Activated CD8-positive, alpha-beta memory T cell treated with anti-CD3 and anti-CD28 coated beads, Interleukin-2, amount 50 U/mL, for 1 hour (primary cell): Measurements from ENCODE around the gene KRT36.

ENCODE experiments used
- DNase-seq: peaks from one replicate; pipeline ENCODE4 v3.0.0-alpha.2; 2020; ENCODE audit errors: extremely low read depth

The KRT36 gene

GRCh38 chr17:41489531-41489930 lies at the start of gene KRT36:
TSS of gene KRT36 (minus strand) at chr17:41489910. CDS start at chr17:41489864, 46 bp downstream.
- no peak for DNase-seq

- DNase-seq: no peak
These were observed 49.4 kb upstream of the KRT36 start for GRCh38 chr17:41539071-41539492.

GRCh38 chr17:41538565-41538991 lies 48.9 kb upstream of the KRT36 start:
- DNase-seq: no peak

- no peak for DNase-seq
These were observed 48.3 kb upstream of the KRT36 start for GRCh38 chr17:41537990-41538389.

GRCh38 chr17:41537614-41537954 lies 47.9 kb upstream of the KRT36 start:
- no peak for DNase-seq

GRCh38 chr17:41536741-41537613 lies 47.3 kb upstream of the KRT36 start:
- no peak for DNase-seq

- DNase-seq: no peak
These were observed 46.2 kb upstream of the KRT36 start for GRCh38 chr17:41535764-41536481.

GRCh38 chr17:41534899-41535546 lies 45.3 kb upstream of the KRT36 start:
- no peak for DNase-seq

GRCh38 chr17:41533613-41534012 lies 43.9 kb upstream of the KRT36 start:
- DNase-seq: no peak

- DNase-seq: no peak
These were observed 43.3 kb upstream of the KRT36 start for GRCh38 chr17:41532947-41533570.

GRCh38 chr17:41531993-41532392 lies 42.3 kb upstream of the KRT36 start:
- no peak for DNase-seq

GRCh38 chr17:41530062-41531048 lies 40.6 kb upstream of the KRT36 start:
- DNase-seq: no peak

- no peak for DNase-seq
These were observed 39.8 kb upstream of the KRT36 start for GRCh38 chr17:41529491-41529915.

- DNase-seq: no peak
These were observed 39.2 kb upstream of the KRT36 start for GRCh38 chr17:41528959-41529353.

- DNase-seq: no peak
These were observed 37.6 kb upstream of the KRT36 start for GRCh38 chr17:41527063-41528023.

- no peak for DNase-seq
These were observed 34.6 kb upstream of the KRT36 start for GRCh38 chr17:41524261-41524660.

- DNase-seq: no peak
These were observed 34.1 kb upstream of the KRT36 start for GRCh38 chr17:41523787-41524186.

GRCh38 chr17:41523225-41523593 lies 33.5 kb upstream of the KRT36 start:
- DNase-seq: no peak

GRCh38 chr17:41522301-41523224 lies 32.9 kb upstream of the KRT36 start:
- DNase-seq: no peak
